ENCODE data around the gene FAM111A.
"Not testable (repeated sequence)": the region's sequence is repeated elsewhere in the genome, so short reads cannot be mapped to it uniquely, and the experiment has no call there.

The FAM111A gene

DNA sequence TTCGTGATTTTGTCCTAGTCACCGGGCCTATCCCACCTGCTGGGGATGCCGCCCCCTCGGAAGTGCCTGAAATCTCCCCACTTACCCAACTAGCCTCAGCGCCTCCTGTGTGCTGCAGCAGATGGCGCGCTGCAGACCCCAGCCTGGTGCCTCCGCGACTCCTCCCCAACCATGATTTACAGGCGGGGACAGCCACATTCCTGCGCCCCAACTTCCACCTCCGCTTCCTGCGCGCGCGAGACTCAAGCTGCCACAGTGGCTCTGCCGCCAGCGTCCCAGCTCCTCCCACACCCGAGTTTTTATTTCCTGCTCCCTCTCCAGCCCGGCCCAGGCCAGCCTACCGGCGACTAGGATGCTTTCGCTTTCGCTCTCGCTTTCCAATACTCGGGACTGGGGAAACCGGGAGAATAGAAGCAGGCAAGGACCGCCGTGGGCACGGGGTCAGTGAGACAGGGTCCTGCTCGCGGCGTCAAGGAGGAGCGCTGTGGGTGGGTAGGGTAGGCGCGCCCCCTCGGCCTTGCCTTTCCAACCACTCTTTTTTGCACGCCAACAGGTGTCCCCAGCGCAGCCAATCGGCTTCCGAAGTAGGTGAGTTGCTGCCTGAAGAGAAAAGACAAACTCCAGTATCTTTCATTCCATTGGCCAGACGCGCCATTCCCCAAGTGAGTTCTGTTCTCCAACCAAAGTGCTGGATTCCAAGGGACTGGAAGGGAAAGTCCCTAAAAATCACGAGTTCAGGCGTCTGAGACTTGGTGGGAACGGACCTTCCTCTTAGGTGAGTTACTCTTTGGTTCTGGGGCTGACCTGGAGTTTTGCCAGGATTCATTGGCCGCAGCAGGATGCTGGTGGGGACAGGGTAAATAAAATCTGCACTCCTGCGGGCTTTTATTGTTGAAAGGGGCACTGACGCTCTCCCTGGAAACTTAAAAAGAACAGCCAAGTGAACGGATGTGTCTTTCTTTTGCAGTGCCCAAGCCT, at the start of gene FAM111A:
TSS of gene FAM111A (plus strand) at position 327 of the 978 bp plus-strand sequence. CDS start 6,017 bp downstream, outside the sequence.
- DNase-seq: peak in 56 of 58 donors; percentile 34 to 84 (median 68)

DNA sequence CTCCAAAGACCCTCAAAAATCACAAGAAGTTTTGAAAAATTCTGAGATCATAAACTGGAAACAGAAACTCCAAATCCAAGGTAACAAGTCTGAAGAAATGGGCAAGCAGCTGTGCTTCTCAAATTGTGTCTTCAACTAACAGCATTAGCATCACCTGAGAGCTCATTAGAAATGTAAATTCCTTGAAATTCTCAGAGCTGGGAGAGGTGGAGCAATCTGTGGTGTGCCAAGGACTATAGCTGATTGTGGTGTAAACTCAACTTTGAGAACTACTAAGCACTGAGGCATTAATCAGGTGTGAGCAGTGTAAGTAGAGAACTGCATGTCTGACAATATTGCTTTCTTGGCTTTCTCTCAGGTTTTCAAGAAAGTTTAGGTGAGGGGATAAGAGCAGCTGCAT, 49.1 kb upstream of the FAM111A start:
- not testable (repeated sequence) for DNase-seq

GRCh38 chr11:59095225-59095624, 47.4 kb upstream of the FAM111A start:
- DNase-seq: not testable (repeated sequence)

- DNase-seq: not testable (repeated sequence)
Measured at GRCh38 chr11:59095972-59096575, 46.6 kb upstream of the FAM111A start.

- DNase-seq: peak in 27 of 58 donors; percentile 0 to 46 (median 9)
Measured at GRCh38 chr11:59097113-59097708, 45.4 kb upstream of the FAM111A start.

DNA sequence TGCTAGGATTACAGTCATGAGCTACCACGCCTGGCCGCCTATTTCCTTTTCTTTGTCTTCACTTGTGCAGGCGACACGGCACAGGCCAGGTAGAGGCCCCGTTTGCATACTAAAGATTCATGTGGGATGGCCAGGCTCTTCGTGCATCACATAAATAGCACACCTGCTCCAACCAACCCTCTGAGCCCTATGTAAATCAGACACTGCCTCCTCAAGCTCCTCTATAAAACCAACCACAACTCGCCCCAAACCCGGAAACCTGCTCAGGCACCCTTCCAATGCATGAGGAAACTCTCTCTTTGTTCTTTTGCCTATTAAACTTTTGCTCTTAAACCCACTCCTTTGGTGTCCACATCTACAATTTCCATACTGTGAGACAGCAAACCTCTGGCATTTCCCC, 44.7 kb upstream of the FAM111A start:
- DNase-seq: not testable (repeated sequence)

GRCh38 chr11:59102259-59102765, 40.3 kb upstream of the FAM111A start:
- peak in 32 of 58 donors; percentile 1 to 40 (median 6) for DNase-seq

GRCh38 chr11:59106363-59107336, 36.0 kb upstream of the FAM111A start, which contains the start of gene FAM111B:
FAM111B (plus strand) TSS chr11:59107237; CDS start chr11:59109626, 2,389 bp downstream.
- DNase-seq: peak in 57 of 58 donors; percentile 12 to 88 (median 66)

GRCh38 chr11:59107721-59108120, 34.9 kb upstream of the FAM111A start:
- not testable (repeated sequence) for DNase-seq

GRCh38 chr11:59112494-59112893, 30.2 kb upstream of the FAM111A start:
- no peak for DNase-seq

DNA sequence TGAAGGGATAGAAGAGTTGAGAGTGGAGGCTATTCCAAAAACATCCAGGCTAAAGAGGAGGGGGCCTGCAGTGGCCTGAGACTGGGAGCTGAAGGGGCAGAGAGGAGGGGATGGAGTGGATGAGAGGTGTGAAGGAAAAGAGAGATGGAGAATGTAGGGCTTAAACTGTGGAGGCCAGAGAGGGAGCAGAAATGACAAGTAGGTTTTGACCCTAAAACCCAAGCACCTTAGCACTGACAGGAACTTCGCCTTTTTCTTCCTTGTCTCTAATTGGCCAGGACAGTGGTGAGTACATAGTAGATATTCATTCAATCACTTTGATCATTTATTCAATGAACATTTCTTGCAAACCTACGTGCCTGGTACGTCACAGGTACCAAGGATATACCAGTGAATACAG, 28.3 kb upstream of the FAM111A start:
- DNase-seq: no peak

GRCh38 chr11:59115553-59115952, 27.1 kb upstream of the FAM111A start:
- DNase-seq: no peak

- no peak for DNase-seq
Measured at GRCh38 chr11:59117774-59118173, 24.9 kb upstream of the FAM111A start.

- DNase-seq: no peak
Measured at GRCh38 chr11:59119826-59120225, 22.8 kb upstream of the FAM111A start.

- DNase-seq: peak in 56 of 58 donors; percentile 7 to 83 (median 56)
Measured at GRCh38 chr11:59135648-59136461, 6.8 kb upstream of the FAM111A start.

DNA sequence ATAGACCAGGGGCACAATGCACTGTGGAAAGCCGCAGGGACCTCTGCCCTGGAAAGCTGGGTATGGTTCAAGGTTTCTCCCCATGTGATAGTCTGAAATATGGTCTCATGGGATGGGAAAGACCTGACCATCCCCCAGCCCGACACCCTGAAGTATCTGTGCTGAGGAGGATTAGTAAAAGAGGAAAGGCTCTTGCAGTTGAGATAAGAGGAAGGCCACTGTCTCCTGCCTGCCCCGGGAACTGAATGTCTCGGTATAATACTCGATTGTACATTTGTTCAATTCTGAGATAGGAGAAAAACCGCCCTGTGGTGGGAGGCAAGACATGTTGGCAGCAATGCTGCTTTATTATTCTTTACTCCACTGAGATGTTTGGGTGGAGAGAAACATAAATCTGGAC, 6.1 kb upstream of the FAM111A start:
- peak in 1 of 58 donors; percentile 0 for DNase-seq

DNA sequence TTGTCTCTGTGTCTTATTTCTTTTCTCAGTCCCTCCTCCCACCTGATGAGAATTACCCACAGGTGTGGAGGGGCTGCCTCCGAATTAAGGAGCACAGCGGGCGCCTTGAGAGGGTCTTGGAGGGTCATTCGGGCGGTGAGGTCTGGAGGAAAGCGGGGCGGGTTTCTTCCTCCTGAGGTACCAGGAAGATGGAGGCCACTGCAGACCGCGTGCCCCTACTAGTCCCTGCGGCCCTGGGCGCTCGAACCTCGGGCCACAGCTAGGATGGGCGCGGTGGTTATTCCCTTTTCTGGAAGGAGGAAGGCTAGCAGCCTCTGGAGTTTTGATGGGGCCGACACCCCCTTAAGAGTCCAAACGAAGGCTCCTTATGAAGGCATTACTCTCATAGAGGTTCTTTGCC, 5.5 kb upstream of the FAM111A start:
- no peak for DNase-seq

DNA sequence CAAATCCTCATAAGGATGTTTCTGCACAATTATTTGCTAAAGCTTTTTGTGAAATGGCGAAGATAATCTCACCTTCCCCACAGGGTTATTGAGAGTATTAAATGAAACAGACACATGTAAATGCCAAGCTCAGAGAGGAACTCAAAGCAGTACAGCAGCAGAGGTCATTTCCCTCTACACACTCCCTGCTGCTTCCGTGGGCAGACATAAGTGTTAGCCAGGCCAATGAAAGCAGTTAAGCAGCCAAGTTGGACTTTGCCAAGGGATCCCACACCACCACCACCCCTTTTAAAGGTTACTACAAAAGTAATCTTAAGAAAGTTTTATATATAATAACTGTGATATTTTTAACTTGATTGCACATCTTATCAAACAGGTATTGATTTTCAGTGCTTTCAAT, 4.0 kb upstream of the FAM111A start:
- DNase-seq: no peak

GRCh38 chr11:59141191-59141590, 1.5 kb upstream of the FAM111A start:
- DNase-seq: no peak
